Measurements from ENCODE around the gene CDKN2D. TPM values are rescaled to one million over a fixed set of nuclear protein-coding genes. Genes with fewer than 3 reads are reported as not detected.
A peak's percentile ranks its signal among the peaks of the same experiment; 100 is the strongest.

CDKN2D gene
- polyA plus RNA-seq (2013), result 16.5 TPM

DNA sequence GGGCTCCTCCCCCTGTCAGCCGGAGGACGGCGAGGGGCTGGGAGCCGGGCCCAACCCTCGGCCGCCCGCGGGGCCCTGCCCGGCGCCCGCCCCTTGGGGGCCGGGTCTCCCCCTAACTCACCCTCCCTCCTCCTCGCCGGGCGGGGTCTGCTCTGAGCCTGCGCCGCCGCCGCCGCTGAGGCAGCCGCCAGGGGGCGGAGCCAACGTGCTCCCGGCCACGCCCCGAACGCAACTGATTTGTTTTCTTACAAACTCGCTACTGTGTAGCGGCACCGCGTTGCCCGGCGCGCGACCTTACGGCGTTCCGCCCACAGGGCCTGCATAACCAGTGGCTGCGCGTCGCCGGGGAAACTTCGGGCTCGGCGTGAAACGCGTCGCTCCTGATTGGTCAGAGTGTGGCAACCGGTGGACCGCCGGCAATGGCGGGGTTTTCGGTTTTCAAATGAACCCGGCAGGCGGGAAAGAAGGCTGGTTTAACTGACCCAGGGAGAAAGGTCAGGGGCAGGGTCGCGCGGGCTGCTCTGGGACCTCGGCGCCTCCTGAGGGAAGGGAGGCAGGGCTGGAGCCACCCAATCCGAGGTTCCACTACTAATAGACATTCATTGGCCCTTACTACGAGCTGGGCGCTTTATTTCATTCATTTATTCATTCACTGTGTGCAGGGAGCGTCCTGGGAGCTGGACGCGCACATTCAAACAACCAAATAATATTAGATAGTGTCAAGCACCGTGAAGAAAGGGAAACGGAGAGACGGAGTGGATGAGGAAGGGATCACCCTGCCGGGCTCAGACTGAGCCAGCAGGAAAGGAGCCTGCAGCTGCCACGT, at the start of gene CDKN2D:
TSS of gene CDKN2D (minus strand) at position 154 of the 826 bp plus-strand sequence. CDS start 326 bp downstream, outside the sequence.
- Histone ChIP-seq H3K4me1 (ENCODE audit: control extremely low read depth in 1 of 4, control insufficient read depth in 4 of 4, insufficient read depth in 4 of 4, low read length in 3 of 4) (peaks cover 16 to 54% (median 51%) of the 10 kb centered on the region in 4 experiments), H3K27ac (ENCODE audit: insufficient read depth in 1 of 2, low read depth in 1 of 2, low read length in 2 of 2, poor library complexity in 1 of 2, severe bottlenecking in 2 of 2) (peak within 1 kb of the TSS in 1 of 2 experiments; percentile 80), H3K27me3 (replicated peaks in 2 of 5; ENCODE audit: control insufficient read depth in 4 of 5, insufficient read depth in 5 of 5, low read length in 4 of 5) (no peaks in the 10 kb centered on the region), H3K4me3 (ENCODE audit: control insufficient read depth in 1 of 7, extremely low read depth in 1 of 7, insufficient read depth in 4 of 7, low read depth in 2 of 7, low read length in 6 of 7) (peak within 1 kb of the TSS; percentile 76 to 93 (median 87)), H3K36me3 (ENCODE audit: control insufficient read depth in 4 of 4, insufficient read depth in 4 of 4, low read length in 3 of 4) (peaks cover 0 to 6% (median 2%) of the 10 kb centered on the region in 4 experiments), H3K9me3 (ENCODE audit: control extremely low read depth in 1 of 5, control insufficient read depth in 4 of 5, insufficient read depth in 2 of 5, low read depth in 1 of 5, low read length in 4 of 5) (no peaks in the 10 kb centered on the region)
- POLR2A ChIA-PET, result interaction anchor here (0.6 to 1.7 kb wide), 4 partner anchors 13 to 58 kb away, joined by 3 to 5 read pairs (median 4); partner anchors contain the start of gene ATG4D
- WGBS (ENCODE audit: insufficient coverage), result under 1% methylated on average over 61 of the region's 71 CpGs
- CTCF ChIA-PET, result interaction anchor here (1.0 to 7.8 kb wide), 8 partner anchors 10 to 104 kb away, joined by 3 to 64 read pairs (median 4); no protein-coding TSS in a partner anchor
- peak; percentile 99 to 100 (median 100) for DNase-seq

DNA sequence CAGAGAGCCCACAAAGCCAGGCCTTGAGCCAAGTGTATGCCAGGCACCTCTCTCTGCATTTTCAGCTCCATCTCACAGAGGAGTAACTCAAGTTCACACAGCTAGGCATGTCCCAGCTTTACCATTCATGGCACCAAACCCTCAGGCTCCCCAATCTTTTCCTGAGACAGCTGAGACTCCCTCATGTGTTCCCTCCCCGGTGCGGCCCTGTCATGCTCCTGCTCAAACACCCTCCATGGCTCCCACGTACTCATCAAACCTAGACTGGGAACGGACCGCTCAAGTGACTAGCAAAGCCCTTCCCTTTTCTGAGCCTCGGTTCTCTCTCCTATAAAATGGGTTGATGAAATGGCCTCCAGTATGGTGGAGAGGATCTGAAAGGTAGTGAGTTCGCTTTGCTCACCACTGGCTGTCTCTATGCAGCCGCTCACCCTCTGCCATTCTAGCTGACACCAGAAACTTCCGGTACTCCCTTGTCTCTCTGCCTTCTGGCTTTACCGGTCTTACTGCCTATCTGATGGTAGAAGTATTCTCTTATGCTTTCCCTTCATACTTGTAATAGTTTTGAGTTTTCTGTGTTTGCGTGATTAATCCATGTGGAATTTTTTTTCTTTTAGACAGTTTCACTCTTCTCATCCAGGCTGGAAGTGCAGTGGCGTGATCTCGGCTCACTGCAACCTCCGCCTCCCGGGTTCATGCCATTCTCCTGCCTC, 48.8 kb upstream of the CDKN2D start:
- Histone ChIP-seq H3K4me3 (ENCODE audit: control insufficient read depth in 1 of 7, extremely low read depth in 1 of 7, insufficient read depth in 4 of 7, low read depth in 2 of 7, low read length in 6 of 7) (no peak overlapping the region), H3K27ac (ENCODE audit: insufficient read depth in 1 of 2, low read depth in 1 of 2, low read length in 2 of 2, poor library complexity in 1 of 2, severe bottlenecking in 2 of 2) (peak overlapping the region in 1 of 2 experiments; percentile 7), H3K4me1 (ENCODE audit: control extremely low read depth in 1 of 4, control insufficient read depth in 4 of 4, insufficient read depth in 4 of 4, low read length in 3 of 4) (peaks cover 0 to 4% (median 2%) of the 10 kb centered on the region in 4 experiments), H3K9me3 (ENCODE audit: control extremely low read depth in 1 of 5, control insufficient read depth in 4 of 5, insufficient read depth in 2 of 5, low read depth in 1 of 5, low read length in 4 of 5) (no peaks in the 10 kb centered on the region), H3K27me3 (replicated peaks in 2 of 5; ENCODE audit: control insufficient read depth in 4 of 5, insufficient read depth in 5 of 5, low read length in 4 of 5) (no peaks in the 10 kb centered on the region), H3K36me3 (ENCODE audit: control insufficient read depth in 4 of 4, insufficient read depth in 4 of 4, low read length in 3 of 4) (peaks cover 0 to 11% (median 2%) of the 10 kb centered on the region in 4 experiments)
- WGBS (ENCODE audit: insufficient coverage), result 97% methylated on average over 9 of the region's 15 CpGs
- ChIA-PET POLR2A (no interaction called here), CTCF (interaction anchor here (1.0 to 4.7 kb wide), 5 partner anchors 10 to 94 kb away, joined by 3 to 25 read pairs (median 6); no protein-coding TSS in a partner anchor)
- no peak for DNase-seq

- H3K27me3 ChIP-seq (replicated peaks in 2 of 5; ENCODE audit: control insufficient read depth in 4 of 5, insufficient read depth in 5 of 5, low read length in 4 of 5), result no peaks in the 10 kb centered on the region
- ChIA-PET CTCF (interaction anchor here (1.2 kb wide), 1 partner anchor 34 kb away, joined by 3 read pairs; no protein-coding TSS in a partner anchor), POLR2A (no interaction called here)
- H3K4me3 ChIP-seq (ENCODE audit: control insufficient read depth in 1 of 7, extremely low read depth in 1 of 7, insufficient read depth in 4 of 7, low read depth in 2 of 7, low read length in 6 of 7), result no peak overlapping the region
- no peaks in the 10 kb centered on the region for H3K9me3 ChIP-seq (ENCODE audit: control extremely low read depth in 1 of 5, control insufficient read depth in 4 of 5, insufficient read depth in 2 of 5, low read depth in 1 of 5, low read length in 4 of 5)
- H3K27ac ChIP-seq (ENCODE audit: insufficient read depth in 1 of 2, low read depth in 1 of 2, low read length in 2 of 2, poor library complexity in 1 of 2, severe bottlenecking in 2 of 2), result no peak overlapping the region
- DNase-seq, result peak in 1 of 3 donors; percentile 13
- peaks cover 0 to 10% (median 3%) of the 10 kb centered on the region in 4 experiments for H3K36me3 ChIP-seq (ENCODE audit: control insufficient read depth in 4 of 4, insufficient read depth in 4 of 4, low read length in 3 of 4)
- 100% methylated on average over 4 of the region's 14 CpGs for WGBS (ENCODE audit: insufficient coverage)
- H3K4me1 ChIP-seq (ENCODE audit: control extremely low read depth in 1 of 4, control insufficient read depth in 4 of 4, insufficient read depth in 4 of 4, low read length in 3 of 4), result peaks cover 0 to 4% (median 2%) of the 10 kb centered on the region in 4 experiments
Observed at GRCh38 chr19:10615429-10616023, 46.7 kb upstream of the CDKN2D start.

GRCh38 chr19:10612499-10613119, 43.8 kb upstream of the CDKN2D start:
- 95% methylated on average over 12 of the region's 15 CpGs for WGBS (ENCODE audit: insufficient coverage)
- Histone ChIP-seq H3K4me3 (ENCODE audit: control insufficient read depth in 1 of 7, extremely low read depth in 1 of 7, insufficient read depth in 4 of 7, low read depth in 2 of 7, low read length in 6 of 7) (no peak overlapping the region), H3K9me3 (ENCODE audit: control extremely low read depth in 1 of 5, control insufficient read depth in 4 of 5, insufficient read depth in 2 of 5, low read depth in 1 of 5, low read length in 4 of 5) (no peaks in the 10 kb centered on the region), H3K36me3 (ENCODE audit: control insufficient read depth in 4 of 4, insufficient read depth in 4 of 4, low read length in 3 of 4) (peaks cover 0 to 8% (median 3%) of the 10 kb centered on the region in 4 experiments), H3K27me3 (replicated peaks in 2 of 5; ENCODE audit: control insufficient read depth in 4 of 5, insufficient read depth in 5 of 5, low read length in 4 of 5) (no peaks in the 10 kb centered on the region), H3K27ac (ENCODE audit: insufficient read depth in 1 of 2, low read depth in 1 of 2, low read length in 2 of 2, poor library complexity in 1 of 2, severe bottlenecking in 2 of 2) (no peak overlapping the region), H3K4me1 (ENCODE audit: control extremely low read depth in 1 of 4, control insufficient read depth in 4 of 4, insufficient read depth in 4 of 4, low read length in 3 of 4) (peaks cover 0 to 4% (median 2%) of the 10 kb centered on the region in 4 experiments)
- CTCF ChIA-PET, result interaction anchor here (0.6 to 4.1 kb wide), 8 partner anchors 10 to 221 kb away, joined by 3 to 23 read pairs (median 4); no protein-coding TSS in a partner anchor
- POLR2A ChIA-PET, result no interaction called here
- DNase-seq, result no peak

GRCh38 chr19:10611907-10612306, 43.1 kb upstream of the CDKN2D start:
- peaks cover 0 to 4% (median 2%) of the 10 kb centered on the region in 4 experiments for H3K4me1 ChIP-seq (ENCODE audit: control extremely low read depth in 1 of 4, control insufficient read depth in 4 of 4, insufficient read depth in 4 of 4, low read length in 3 of 4)

DNA sequence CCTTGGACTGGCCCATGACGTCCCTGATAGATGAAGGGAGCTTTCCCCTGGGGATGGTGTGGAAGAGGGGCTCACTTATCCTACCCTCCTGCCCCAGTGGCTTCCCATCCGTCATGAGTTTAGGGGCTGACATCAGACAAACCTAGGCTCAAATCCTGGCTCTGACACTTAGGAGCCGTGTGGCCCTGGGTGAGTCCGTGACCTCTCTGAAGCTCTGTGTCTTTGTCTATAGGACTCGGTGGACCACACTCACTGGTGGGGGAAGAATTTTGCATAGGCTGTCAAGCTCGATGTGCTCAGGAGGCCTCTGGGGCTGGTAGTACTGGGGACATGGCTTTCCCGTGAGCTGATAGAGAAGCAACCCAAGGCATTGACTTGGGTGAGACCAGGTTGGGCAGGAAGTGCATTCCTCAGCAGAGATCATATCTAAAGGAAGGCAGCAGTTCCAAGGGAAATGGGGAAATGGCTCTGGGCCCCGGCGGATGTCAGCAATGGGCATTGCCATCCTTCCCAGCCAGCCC, 35.7 kb upstream of the CDKN2D start:
- 23% methylated on average over 7 of the region's 9 CpGs for WGBS (ENCODE audit: insufficient coverage)
- CTCF ChIA-PET, result interaction anchor here (0.9 to 2.3 kb wide), 9 partner anchors 10 to 63 kb away, joined by 3 to 12 read pairs (median 3); no protein-coding TSS in a partner anchor
- Histone ChIP-seq H3K27me3 (replicated peaks in 2 of 5; ENCODE audit: control insufficient read depth in 4 of 5, insufficient read depth in 5 of 5, low read length in 4 of 5) (no peaks in the 10 kb centered on the region), H3K36me3 (ENCODE audit: control insufficient read depth in 4 of 4, insufficient read depth in 4 of 4, low read length in 3 of 4) (no peaks in the 10 kb centered on the region), H3K4me1 (ENCODE audit: control extremely low read depth in 1 of 4, control insufficient read depth in 4 of 4, insufficient read depth in 4 of 4, low read length in 3 of 4) (peaks cover 10 to 37% (median 28%) of the 10 kb centered on the region in 4 experiments), H3K27ac (ENCODE audit: insufficient read depth in 1 of 2, low read depth in 1 of 2, low read length in 2 of 2, poor library complexity in 1 of 2, severe bottlenecking in 2 of 2) (peak overlapping the region; percentile 52 to 86), H3K9me3 (ENCODE audit: control extremely low read depth in 1 of 5, control insufficient read depth in 4 of 5, insufficient read depth in 2 of 5, low read depth in 1 of 5, low read length in 4 of 5) (no peaks in the 10 kb centered on the region), H3K4me3 (ENCODE audit: control insufficient read depth in 1 of 7, extremely low read depth in 1 of 7, insufficient read depth in 4 of 7, low read depth in 2 of 7, low read length in 6 of 7) (peak overlapping the region in 6 of 7 experiments; percentile 33 to 95 (median 92))
- POLR2A ChIA-PET, result interaction anchor here (1.9 kb wide), 1 partner anchor 40 kb away, joined by 11 read pairs; no protein-coding TSS in a partner anchor
- DNase-seq, result peak in 2 of 3 donors; percentile 16 to 28

More at GRCh38 chr19:10611907-10612306, 43.1 kb upstream of the CDKN2D start:
- H3K9me3 ChIP-seq (ENCODE audit: control extremely low read depth in 1 of 5, control insufficient read depth in 4 of 5, insufficient read depth in 2 of 5, low read depth in 1 of 5, low read length in 4 of 5), result no peaks in the 10 kb centered on the region
- no peaks in the 10 kb centered on the region for H3K27me3 ChIP-seq (replicated peaks in 2 of 5; ENCODE audit: control insufficient read depth in 4 of 5, insufficient read depth in 5 of 5, low read length in 4 of 5)
- H3K36me3 ChIP-seq (ENCODE audit: control insufficient read depth in 4 of 4, insufficient read depth in 4 of 4, low read length in 3 of 4), result peaks cover 0 to 8% (median 3%) of the 10 kb centered on the region in 4 experiments
- H3K27ac ChIP-seq (ENCODE audit: insufficient read depth in 1 of 2, low read depth in 1 of 2, low read length in 2 of 2, poor library complexity in 1 of 2, severe bottlenecking in 2 of 2), result no peak overlapping the region
- ChIA-PET CTCF (interaction anchor here (0.9 to 4.1 kb wide), 8 partner anchors 10 to 40 kb away, joined by 3 to 23 read pairs (median 4); no protein-coding TSS in a partner anchor), POLR2A (no interaction called here)
- H3K4me3 ChIP-seq (ENCODE audit: control insufficient read depth in 1 of 7, extremely low read depth in 1 of 7, insufficient read depth in 4 of 7, low read depth in 2 of 7, low read length in 6 of 7), result no peak overlapping the region
- 100% methylated on average over 5 of the region's 5 CpGs for WGBS (ENCODE audit: insufficient coverage)
- no peak for DNase-seq
